GM12891 (cell line): ENCODE measurements around the gene MUC13.

Experiments used
- DNase-seq: peaks from one replicate; pipeline ENCODE4 v3.0.0; 2011; ENCODE audit warnings: low spot score; ENCODE audit not compliant: insufficient read length
- FAIRE-seq: peaks from 2 replicates; lab custom pipeline; 2011; peaks lifted over from hg19 to GRCh38; lab: Jason Lieb, UNC
- PAX5 ChIP-seq: IDR thresholded peaks from 2 replicates; pipeline ENCODE4 v1.6.1; 2011; ENCODE audit warnings: low read length, moderate library complexity, mild to moderate bottlenecking; ENCODE audit not compliant: insufficient read depth, severe bottlenecking
- POLR2A ChIP-seq: IDR thresholded peaks from 2 replicates; pipeline ENCODE4 v1.6.1; 2011; ENCODE audit warnings: low read depth, low read length, control low read depth
- POLR2AphosphoS5 ChIP-seq: IDR thresholded peaks from 2 replicates; pipeline ENCODE4 v1.6.1; 2011; ENCODE audit warnings: low read depth, low read length, control low read depth
- POU2F2 ChIP-seq: IDR thresholded peaks from 2 replicates; pipeline ENCODE4 v1.6.1; 2011; ENCODE audit warnings: low read depth, mild to moderate bottlenecking, control low read depth, low read length, moderate library complexity
- SPI1 ChIP-seq: IDR thresholded peaks from 2 replicates; pipeline ENCODE4 v1.6.1; 2011; ENCODE audit warnings: low read depth, low read length, control low read depth
- TAF1 ChIP-seq: IDR thresholded peaks from 2 replicates; pipeline ENCODE4 v1.6.1; 2011; ENCODE audit warnings: low read depth, low read length, control low read depth

The MUC13 gene

DNA sequence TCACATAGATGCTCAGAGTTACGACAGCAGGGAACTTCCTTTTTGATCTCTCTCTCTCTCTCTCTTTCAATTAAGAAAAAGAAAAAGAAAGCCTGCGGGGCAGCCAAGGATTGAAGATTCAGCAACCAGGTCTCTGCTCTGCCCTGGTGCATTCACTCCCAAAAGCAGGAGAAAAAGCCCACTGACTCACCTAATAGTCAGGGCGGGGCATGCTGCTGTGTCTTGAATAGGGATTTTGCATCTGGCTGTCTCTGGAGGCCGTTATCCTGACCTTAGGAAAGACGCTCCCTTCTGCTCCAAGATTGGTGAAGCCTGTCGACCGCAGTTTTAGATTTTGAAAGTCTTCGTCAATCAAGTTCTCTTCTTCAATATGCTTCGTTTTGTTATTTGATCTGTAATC, 26.6 kb downstream of the MUC13 start:
- TF ChIP-seq POLR2A (no peak), SPI1 (no peak), POU2F2 (no peak), POLR2AphosphoS5 (no peak), PAX5 (no peak), TAF1 (no peak)
- FAIRE-seq (no peak), DNase-seq (no peak)

DNA sequence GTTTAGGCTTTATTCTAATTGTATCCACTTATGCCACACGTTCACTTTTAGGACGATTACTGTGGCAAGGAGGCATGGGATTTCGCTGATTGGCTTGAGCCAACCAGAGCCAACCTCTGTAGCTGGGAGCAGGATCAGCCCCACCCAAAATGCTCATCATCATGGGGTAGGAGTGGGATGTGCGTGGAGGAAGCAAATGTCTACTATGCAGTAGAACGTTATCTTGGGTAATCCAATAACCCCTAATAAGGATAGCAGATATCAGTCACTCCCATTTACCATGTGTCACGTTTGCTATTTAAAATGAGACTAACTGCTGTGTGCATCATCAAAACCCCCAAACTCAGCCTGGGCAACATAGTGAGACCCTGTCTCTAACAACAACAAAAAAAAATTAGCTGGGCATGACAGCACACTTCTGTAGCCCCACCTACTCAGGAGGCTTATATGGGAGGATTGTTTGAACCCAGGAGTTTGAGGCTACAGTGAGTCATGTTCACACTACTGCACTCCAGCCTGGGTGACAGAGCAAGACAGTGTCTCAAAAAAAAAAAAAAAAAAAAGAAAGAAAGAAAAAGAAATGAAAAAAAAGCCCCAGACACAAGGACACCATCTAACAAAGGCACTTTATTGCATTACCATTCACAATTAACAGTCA, 29.6 kb downstream of the MUC13 start:
- DNase-seq (no peak), FAIRE-seq (no peak)
- TF ChIP-seq POLR2AphosphoS5: no peak
- no peak for TF ChIP-seq TAF1
- no peak for TF ChIP-seq POU2F2
- TF ChIP-seq PAX5: no peak
- no peak for TF ChIP-seq POLR2A

GRCh38 chr3:124903896-124904834, 30.4 kb downstream of the MUC13 start:
- DNase-seq (no peak), FAIRE-seq (no peak)
- no peak for TF ChIP-seq PAX5
- no peak for TF ChIP-seq POLR2AphosphoS5
- TF ChIP-seq SPI1: no peak
- no peak for TF ChIP-seq POLR2A
- TF ChIP-seq TAF1: no peak
- TF ChIP-seq POU2F2: no peak

DNA sequence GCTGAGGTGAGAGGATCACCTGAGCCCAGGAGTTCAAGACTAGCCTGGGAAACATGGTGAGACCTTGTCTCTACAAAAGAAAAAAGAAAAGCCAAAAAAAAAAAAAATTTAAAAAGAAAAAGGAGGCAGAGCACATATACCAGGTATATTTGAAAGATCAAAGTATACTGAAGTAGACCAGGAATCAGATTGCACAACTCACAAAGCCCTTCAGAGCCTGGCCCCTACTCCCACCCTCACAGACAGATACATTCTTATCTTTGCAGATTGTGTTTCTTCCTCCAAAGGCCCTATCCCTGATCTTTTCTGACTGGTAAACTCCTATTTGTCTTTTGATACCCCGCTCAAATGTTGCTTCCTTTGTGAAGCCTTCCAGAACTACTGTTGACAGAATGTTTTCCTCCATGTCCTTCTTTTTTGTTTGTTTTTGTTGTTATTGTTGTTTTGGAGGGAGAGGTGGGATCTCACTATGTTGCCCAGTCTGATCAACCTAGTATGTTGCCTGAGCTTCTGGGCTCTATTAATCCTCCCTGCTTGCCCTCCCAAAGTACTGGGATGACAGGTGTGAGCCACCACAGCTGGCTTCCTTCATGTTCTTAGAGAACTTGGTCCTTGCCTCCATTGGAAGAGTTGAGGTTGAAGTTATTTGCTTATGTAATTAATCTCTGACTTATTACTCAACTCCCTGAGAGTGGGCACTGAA, 37.6 kb downstream of the MUC13 start:
- FAIRE-seq (no peak), DNase-seq (no peak)
- TF ChIP-seq POU2F2 (no peak), POLR2A (no peak), SPI1 (no peak), POLR2AphosphoS5 (no peak), TAF1 (no peak)

GRCh38 chr3:124895756-124896155, 38.8 kb downstream of the MUC13 start:
- FAIRE-seq: no peak
- DNase-seq: no peak
- TF ChIP-seq POU2F2 (no peak), TAF1 (no peak), PAX5 (no peak), POLR2AphosphoS5 (no peak), POLR2A (no peak), SPI1 (no peak)

DNA sequence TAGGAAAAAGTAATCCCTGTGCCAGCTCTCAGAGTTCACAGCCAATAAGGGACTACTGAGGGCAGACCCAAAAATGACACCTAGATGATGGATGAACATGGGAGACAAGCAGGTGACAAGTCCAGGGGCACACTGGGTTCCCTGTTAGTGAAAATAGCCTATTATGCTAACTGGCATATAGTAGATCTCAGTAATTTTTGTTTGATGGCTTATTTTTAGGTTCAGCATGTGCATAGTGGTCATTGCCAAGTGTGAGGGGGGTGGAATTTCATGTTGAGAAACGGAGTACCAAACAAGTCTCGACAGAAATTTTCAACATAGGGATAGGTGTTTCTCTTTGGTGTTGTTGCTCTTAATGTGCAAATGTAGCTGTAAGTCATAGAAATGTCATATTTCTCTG, 41.0 kb downstream of the MUC13 start:
- TF ChIP-seq SPI1 (no peak), TAF1 (no peak), POU2F2 (no peak), PAX5 (no peak), POLR2A (no peak), POLR2AphosphoS5 (no peak)
- FAIRE-seq (no peak), DNase-seq (no peak)

DNA sequence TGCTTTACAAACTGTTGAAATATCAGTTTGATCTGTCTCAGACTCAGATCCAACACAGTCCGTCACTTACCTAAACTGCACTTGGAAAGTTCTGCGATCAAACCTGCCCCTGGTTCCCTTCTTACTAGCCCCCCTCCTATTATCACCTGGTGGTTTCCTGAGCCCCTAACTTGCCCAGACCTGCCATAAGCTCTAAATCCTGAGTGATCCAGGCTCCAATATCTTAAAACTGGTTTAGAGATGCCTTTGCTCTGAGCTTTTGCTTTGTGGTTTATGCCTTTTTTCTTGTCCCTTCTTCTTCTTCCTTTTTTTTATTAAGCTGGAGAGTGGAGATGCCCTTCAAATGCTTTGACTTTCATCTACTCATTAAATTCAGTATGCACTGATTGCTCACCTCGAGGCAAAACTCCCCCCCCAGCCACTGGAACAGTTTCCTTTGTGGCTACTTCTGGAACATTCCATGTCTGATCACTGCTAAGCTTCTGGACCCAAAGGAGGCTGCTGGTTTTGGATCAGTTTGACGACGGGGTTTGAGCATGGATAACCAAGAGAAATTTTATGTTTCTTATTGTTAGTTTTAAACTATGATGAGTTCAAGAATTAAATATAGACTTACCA, 43.9 kb downstream of the MUC13 start:
- TF ChIP-seq SPI1 (no peak), POLR2AphosphoS5 (no peak), POLR2A (no peak), TAF1 (no peak), PAX5 (no peak), POU2F2 (no peak)
- FAIRE-seq (no peak), DNase-seq (no peak)

DNA sequence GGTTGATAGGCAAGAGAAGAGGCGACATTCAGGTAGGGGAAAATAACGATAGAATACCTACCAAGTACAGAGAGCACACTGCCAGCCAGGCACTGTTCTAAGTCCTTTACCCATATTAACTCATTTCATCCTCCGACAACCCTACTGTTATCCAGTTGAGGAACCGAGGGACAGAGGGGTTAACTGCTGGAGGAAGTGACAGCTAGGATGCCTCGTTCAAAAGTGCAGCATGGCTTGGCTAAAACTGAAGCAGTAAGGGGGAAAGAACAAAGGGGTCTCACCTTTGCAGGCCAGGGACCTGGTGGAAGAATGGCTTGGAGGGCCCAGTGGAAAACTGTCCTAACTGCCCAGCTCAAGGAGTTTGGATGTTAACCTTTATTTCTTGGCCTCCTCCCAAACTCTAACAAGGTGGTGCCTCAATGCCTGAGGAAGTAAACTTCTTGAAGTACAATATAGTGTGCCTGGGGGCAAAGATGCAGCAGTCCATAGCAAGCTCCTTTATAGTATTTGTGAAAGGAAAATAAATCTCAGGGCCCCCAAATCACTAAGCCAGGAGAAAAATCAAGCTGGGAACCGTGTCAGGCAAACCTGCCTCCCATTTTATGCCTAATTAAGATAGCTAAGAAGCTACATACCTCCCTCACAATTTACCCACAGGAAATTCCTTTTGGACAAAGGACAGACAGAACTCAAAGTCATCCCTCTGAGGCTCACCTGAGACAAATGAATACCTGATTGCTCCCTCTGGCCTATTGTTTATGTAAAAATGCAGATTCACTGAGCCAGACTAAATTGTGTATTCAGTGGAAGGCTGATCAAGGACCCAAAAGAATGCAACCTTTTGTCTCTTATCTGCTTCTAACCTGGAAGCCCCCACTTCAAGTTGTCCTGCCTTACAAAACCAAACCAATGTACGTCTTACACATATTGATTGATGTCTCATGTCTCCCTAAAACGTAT, 45.8 kb downstream of the MUC13 start:
- DNase-seq (no peak), FAIRE-seq (no peak)
- TF ChIP-seq POLR2AphosphoS5 (no peak), SPI1 (no peak), TAF1 (no peak), PAX5 (no peak), POU2F2 (no peak), POLR2A (no peak)
